ENCODE data around the gene ARMC5.

DNA sequence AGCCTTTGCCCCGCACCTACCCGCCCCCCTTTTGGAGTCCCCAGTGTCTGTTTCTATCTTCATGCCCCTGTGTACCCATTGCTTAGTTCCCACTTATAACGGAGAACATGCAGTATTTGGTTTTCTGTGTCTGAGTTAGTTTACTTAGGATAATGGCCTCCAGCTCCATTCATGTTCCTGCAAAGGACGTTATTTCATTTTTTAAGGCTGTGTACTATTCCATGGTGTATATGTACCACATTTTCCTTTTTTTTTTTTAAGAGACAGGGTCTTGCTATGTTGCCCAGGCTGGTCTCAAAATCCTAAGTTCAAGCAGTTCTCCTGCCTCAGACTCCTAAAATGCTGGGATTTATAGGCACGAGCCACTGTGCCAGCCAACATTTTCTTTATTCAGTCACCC is 8.6 kb downstream of the ARMC5 start:
- TF ChIP-seq ZNF24 (IDR thresholded peaks at IDR 0.05) (no peak), EZH2 (IDR thresholded peaks at IDR 0.05; ENCODE audit: borderline replicate concordance, low read depth, low read length) (no peak)
